Neural progenitor cell (in vitro differentiated cells): ENCODE measurements around the gene ST6GAL1.

Experiments used
- CTCF ChIP-seq: fragments of 200-600 bp; sonication (generic); IDR thresholded peaks from 2 replicates; pipeline ENCODE4 v1.5.1; 2017; ENCODE audit warnings: antibody characterized with exemption, mild to moderate bottlenecking
- EZH2 ChIP-seq: fragments of 200-600 bp; sonication (generic); IDR thresholded peaks from 2 replicates; pipeline ENCODE4 v1.6.1; 2017; ENCODE audit warnings: antibody characterized with exemption, mild to moderate bottlenecking, moderate library complexity

- TF ChIP-seq EZH2 = no peak
- TF ChIP-seq CTCF = no peak
These were observed 3.5 kb downstream of the ST6GAL1 start for GRCh38 chr3:186933816-186934215.
